Measurements from ENCODE around the gene SPINK9. TPM values are rescaled to one million over a fixed set of nuclear protein-coding genes. Genes with fewer than 3 reads are reported as not detected.

Gene SPINK9, protein sequence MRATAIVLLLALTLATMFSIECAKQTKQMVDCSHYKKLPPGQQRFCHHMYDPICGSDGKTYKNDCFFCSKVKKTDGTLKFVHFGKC
- not detected in 2 replicates for total RNA-seq

DNA sequence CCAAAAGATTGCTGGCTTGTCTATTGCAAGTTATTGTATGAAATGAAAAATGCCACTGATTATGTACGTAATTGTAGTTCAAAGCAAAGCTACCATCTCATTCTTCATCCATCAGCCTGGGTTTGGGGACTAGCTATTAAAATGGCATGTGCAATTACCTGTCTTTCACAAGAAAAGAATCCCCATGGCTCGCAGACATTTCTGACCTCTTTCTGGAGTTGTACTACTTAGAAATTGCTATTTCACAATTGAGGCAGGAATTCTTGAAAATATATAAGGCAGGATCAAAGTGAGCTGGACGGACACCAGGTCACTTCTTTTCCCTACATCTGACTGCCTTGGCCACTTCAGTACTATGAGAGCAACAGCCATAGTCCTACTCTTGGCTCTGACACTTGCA, at the start of gene SPINK9:
SPINK9 (plus strand) TSS at position 301 of the 400 bp plus-strand sequence; CDS start at position 356, 55 bp downstream.

DNA sequence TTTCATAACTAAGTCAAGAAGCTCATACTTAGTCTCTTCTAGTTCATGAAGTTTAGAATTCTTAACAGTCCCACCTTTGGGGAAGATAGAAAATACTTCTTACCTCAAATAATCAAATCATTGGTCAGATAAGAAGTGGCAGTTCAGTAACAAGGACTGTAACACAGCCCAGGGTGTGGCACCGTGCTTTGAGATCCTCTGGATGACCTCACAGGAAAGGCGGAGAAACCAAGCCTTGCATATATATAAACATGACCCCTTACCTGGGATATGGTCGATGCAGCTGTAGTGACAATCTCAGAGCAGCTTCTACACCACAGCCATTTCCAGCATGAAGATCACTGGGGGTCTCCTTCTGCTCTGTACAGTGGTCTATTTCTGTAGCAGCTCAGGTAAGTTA, 23.2 kb upstream of the SPINK9 start, which contains the start of gene SPINK7:
SPINK7 (plus strand) TSS at position 271 of the 400 bp plus-strand sequence; CDS start at position 332, 61 bp downstream.

DNA sequence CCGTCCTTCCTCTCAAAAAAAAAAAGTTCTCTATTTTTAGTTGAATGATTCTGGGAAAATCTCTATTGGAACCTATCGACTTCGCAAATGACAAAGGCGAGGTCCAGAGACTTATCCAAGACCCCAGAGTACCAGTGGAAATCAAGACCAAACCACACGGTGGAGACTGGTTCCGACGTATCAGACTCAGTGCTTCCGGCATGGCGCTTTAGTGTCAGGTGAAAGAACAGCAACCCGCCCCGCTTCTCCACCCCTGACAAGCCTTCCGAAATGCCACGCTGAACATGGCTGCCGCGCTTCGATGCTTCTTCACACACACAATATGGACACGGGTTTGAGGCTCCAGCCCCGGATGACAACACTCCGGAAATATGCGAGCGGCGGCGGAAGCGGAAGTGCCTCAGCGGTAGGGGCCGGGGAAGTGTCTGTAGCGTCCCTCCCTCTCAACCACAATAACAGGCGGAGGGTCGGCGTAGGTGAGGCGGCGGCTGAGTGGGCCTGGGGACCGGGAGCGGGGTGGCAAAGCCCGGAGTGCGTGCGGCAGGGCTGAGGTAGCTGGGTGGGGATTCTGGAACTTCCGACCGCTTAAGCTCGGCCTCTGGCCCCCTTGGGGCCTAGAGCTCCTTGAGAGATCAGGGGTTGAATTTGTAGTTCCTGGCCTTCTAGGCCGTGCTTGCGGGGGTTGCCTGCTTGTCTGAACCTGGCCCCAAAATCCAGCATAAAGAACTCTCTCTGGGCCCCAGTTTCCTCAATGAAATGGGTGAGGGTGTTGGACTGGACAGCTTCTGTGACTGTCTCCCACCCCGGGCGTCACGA, 48.4 kb downstream of the SPINK9 start, which contains the start of gene FBXO38:
FBXO38 (plus strand) TSS at position 395 of the 816 bp plus-strand sequence. CDS start 10,819 bp downstream, outside the sequence.

Other genes with a start within 250 kb of the SPINK9 start
- not detected in 2 replicates for gene SPINK14, start 167.0 kb upstream of the SPINK9 start, total RNA-seq
- gene SPINK6, start 132.5 kb upstream of the SPINK9 start, total RNA-seq, result 1.7 TPM in 1 of 2 replicates, not detected in the other
- gene MARCOL, start 97.0 kb upstream of the SPINK9 start, total RNA-seq, result not detected in 2 replicates
- not detected in 2 replicates for gene SPINK13, start 66.8 kb upstream of the SPINK9 start, total RNA-seq
- 1.9 and 37.3 TPM in 2 replicates for gene SPINK7, start 23.1 kb upstream of the SPINK9 start, total RNA-seq
- 33.5 and 50.0 TPM in 2 replicates for gene FBXO38, start 48.4 kb downstream of the SPINK9 start, total RNA-seq